ENCODE measurements around the gene THEM5.
A peak's percentile ranks its signal among the peaks of the same experiment; 100 is the strongest.

The THEM5 gene

DNA sequence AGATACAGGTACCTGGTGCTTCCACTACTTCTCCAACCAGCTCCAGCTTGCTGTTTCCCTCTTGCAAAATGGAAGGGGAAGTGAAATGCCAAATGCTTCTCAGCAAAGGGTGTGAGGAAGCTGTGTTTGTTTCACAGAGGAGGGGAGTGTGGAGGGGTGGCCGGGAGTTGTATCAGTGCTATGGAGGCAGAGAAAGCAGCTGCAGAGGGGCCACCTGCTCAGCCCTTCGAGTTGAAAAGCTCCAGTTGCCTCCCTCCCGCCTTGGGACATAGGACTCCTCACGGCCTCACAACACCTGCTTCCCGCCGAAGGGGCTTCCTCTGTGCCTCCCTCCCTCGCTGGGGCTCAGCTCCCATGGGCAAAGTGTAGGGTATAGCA, 36.2 kb downstream of the THEM5 start:
- DNase-seq = no peak

DNA sequence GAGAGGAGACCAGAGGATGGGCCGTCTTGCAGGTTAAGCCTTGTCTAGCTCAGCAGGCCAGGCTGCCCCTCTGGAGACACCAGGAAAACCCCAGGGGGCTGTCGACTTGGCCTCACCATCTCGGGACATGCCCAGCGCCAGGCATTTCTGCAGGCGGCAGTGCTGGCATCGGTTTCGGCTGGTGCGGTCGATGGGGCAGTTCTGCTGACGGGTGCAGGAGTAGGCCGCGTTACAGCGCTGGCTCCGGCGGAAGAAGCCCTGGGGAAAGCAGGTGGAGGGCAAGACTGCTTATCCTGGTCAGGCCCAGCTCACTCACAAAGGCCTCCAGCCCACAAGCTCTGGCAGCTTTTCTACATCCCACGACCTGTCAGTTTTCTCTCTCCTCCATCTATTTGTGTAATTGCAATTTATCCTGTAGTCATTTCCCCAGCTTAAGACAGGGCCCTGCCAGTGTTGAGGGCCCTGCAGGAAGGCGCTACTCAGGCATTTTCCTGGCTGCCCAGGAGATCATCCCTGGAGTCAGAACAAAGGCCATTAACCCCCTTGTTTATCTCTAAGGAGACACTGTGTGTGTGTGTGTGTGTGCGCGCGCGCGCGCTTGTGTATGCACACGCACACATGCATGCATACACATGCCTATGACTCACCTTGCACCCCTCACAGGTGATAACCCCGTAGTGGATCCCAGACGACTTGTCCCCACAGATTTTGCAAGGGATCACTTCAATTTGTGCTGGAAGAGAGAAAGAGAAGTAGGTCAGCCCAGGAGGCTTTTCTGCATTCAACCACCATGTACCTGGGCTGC, 36.8 kb downstream of the THEM5 start:
- no peak for DNase-seq

DNA sequence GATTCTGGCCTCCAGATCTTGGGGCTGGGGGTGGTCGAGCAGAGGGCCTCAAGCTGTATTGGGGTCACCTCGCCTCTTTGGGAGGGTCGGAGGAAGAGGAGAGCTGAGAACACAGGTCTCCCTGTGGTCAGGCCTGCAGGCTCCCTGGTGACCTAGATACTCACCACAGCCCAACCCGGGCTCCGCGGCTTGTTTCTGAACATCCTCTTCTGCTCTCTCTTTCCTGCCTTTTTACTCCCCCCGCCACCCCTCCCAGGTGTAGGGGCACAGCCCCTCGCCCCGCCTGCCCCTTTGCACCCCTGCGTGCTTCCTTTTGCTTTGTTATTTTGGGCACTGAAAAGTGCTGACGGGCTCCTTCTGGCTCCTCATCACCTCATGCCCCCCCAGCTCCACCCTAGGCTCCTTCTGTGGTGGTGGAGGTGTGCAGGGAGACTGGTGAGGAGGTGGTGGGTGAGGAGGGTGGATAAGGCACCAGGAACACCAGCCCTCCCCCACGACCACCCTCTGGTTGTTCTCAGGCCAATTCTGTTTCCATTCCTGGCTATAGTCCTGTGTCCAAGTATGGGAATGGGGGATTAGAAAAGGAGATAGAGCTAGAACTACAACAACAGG, 37.7 kb downstream of the THEM5 start:
- no peak for DNase-seq

- DNase-seq = no peak
Measured at GRCh38 chr1:151814971-151815545, 38.5 kb downstream of the THEM5 start.

GRCh38 chr1:151814426-151814825, 39.1 kb downstream of the THEM5 start:
- no peak for DNase-seq

DNA sequence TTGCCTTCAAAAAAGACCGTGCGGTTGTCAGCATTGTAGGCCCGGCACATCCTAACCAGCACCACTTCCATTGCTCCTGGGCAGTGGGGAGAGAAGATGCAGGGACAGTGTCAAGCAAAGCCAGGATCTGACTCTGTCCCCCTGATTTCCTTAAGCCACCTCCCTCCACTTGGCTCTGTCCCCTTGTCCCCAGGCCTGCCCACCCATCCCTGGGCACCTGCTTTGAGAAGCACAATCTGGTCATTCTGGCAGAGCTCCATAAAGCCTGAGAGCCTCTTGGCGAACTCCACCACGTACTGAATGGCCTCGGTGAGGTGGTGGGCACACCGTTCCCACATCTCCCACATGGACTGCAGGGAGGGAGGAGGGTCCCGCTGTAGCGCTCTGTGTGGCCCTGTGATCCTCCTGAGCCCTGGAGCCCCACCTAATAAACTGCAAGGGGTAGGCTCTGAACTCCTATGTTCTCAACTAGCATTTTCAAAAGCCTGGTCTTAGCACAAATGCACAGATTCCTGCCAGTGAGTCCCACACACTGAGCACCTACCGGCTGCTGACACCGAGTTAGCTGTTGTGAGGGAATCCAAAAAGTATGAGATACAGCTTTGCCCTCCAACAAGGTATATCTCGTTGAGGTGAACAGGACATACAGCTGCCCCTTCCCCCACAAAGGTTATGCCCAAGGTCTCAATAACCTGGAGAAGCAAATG, 40.1 kb downstream of the THEM5 start:
- DNase-seq = no peak

DNA sequence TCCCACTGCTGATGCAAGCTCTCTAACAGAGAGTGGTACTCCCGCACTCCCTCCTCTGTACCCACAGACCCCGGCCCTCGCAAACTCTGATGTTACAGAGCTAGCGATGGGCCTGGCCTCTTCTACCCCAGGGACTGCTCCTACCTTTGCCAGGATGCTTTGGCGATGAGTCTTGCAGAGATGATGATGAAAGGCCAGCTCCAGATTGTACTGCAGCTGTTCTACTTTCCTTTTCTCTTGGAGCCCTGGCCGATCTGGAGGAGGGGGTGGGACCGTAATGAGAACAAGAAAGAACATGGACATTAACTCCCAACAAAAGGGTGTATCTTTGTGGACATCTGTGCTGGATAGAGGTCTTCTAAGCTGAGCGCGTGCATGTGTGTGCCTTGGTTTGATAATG, 42.3 kb downstream of the THEM5 start:
- DNase-seq = peak in 1 of 2 experiments; percentile 48

- no peak for DNase-seq
Measured at GRCh38 chr1:151809985-151810556, 43.4 kb downstream of the THEM5 start.

- DNase-seq = no peak
Measured at GRCh38 chr1:151809290-151809984, 44.1 kb downstream of the THEM5 start.

DNA sequence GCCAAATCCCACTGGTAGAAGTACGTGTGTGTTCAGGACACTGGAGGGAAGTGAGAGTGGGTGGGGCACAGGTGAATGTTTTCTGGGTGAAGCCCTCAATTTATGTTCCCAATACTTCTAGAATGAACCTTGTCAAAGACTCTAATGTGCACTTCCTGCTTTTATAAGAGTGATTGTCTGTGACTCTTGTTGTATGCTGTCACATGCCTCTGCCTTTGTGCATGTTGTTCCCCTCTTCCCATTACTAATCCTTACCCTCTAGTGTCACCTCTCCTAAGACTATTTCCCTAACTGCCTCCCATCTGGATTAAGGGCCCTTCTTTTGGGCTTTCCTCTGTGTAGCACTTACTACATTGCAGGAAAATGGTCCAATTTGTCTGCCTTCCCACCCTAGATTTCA, 45.7 kb downstream of the THEM5 start:
- no peak for DNase-seq

DNA sequence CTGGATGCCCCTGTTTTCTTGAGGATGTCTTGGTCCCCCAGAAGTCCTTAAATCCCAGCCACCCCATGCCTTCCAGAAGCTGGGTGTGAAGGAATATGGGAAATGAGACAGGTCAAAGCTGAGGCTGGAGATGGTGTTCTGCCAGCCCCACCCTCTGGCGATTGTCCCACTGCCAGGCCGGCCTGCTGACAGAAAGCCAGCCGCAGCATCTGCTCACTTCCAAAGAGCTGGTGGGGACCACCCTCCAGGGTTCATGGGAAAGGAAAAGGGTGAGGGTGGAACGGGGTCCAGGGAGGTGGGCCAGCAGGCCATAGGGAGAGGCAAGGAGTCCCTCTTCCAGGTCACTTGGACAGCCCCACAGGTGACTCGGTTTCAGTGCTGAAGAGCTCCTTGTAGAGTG, 46.4 kb downstream of the THEM5 start:
- DNase-seq = peak in 1 of 2 experiments; percentile 32

DNA sequence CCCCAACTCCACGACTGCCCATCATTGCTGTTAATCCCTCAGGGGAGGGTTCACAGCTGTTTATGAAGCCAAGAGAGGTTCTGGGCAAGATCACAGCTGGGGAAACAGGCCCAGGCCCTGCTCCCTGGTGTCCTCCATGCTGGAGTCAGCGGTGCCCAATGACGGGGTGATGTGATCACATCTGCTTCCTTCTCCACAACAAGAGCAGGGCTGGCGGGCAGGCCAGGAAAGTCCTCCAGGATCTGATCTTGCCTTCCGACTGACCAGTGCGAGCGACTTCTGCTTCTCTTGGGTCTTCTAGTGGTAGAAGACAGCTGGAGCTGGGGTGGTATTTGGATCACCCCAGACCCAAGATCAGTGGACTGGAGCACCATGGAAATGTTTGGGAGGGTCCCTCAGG, 47.3 kb downstream of the THEM5 start:
- DNase-seq = no peak

DNA sequence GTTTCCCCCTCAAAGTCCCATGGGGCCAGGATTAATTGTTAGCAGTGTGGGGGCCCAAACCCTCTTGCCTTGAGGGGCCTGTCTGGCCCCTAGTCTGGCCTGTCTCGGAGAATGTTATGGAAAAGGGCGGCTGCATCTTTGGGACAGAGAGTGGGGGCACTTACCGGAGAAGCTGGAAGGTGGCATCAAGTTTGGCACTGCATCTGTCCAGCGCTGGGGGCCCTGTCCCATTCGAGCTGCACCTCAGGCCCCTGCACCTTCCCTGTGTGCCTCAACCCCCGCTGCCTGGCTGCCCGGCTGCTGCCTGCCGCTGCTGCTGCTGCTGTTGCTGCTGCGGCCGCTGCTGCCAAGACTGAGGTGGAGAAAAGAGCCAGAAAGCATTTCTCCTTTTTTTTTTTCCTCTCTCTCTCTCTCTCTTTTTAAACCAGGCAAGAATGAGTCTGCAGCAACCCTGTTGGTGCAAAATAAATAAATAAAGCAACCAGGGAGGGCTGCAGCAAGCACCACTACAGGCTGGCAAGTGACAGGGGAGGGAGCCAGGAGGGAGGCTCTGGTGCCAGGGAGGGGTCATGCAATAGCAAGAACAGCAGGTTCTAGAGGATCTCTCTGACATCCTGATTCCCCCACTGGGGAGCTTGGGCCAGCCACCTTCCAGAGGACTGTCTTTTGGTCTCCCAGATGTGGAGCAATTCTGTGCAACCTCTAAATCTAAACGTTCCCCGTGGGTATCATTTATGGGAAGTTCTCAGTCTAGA, 48.3 kb downstream of the THEM5 start, which contains the start of gene LINGO4:
LINGO4 (minus strand) TSS at position 354 of the 755 bp plus-strand sequence. CDS start 2,715 bp downstream, outside the sequence.
- DNase-seq = no peak

DNA sequence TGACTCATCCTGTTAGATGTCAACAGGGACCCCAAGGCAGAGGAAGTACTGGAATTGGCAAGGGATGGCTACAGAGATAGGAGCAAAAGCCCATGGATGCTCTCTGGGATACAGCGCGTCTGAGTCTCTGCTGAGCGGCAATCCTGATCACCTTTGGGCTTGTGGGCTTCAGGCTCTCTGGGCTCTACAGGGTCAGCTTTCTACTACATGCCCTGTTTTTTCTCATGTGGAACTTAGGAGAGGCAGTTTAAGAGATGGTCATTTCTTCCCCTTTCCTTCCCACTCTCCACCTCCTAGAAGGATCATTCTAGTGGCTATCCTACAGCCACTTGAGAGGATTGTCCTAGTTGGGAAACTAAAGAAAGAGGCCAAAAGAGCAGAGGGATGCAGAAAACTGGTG, 49.6 kb downstream of the THEM5 start:
- no peak for DNase-seq

- DNase-seq = no peak
Measured at GRCh38 chr1:151803164-151803563, 50.3 kb downstream of the THEM5 start.

- DNase-seq = no peak
Measured at GRCh38 chr1:151802372-151802771, 51.1 kb downstream of the THEM5 start.

GRCh38 chr1:151801846-151802245, 51.7 kb downstream of the THEM5 start:
- no peak for DNase-seq

DNA sequence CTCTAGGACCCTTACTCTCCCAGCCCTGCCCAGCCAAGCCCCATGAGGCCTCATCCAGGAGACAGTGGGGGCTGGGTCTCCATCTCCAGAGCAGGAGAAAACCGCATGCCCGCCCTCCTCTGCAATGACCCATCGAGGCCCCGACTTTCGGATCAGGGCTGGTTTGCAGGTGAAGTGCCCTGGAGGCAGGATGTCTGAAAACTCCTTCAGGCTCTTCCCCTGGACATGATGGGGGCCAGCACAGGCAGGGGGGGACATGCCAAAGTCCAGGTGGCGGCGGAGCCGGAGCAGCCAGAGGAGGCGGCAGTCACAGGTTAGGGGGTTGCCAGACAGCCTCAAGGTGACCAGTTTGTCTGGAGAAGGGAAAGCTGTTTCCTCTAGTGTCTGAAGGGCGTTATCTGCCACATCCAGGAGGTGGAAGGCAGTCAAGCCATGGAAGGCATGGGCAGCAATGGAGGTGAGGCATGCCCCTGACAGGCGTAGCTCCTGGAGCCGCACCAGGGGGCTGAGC, 52.1 kb downstream of the THEM5 start:
- DNase-seq = no peak

- no peak for DNase-seq
Measured at GRCh38 chr1:151800830-151801229, 52.7 kb downstream of the THEM5 start.

DNA sequence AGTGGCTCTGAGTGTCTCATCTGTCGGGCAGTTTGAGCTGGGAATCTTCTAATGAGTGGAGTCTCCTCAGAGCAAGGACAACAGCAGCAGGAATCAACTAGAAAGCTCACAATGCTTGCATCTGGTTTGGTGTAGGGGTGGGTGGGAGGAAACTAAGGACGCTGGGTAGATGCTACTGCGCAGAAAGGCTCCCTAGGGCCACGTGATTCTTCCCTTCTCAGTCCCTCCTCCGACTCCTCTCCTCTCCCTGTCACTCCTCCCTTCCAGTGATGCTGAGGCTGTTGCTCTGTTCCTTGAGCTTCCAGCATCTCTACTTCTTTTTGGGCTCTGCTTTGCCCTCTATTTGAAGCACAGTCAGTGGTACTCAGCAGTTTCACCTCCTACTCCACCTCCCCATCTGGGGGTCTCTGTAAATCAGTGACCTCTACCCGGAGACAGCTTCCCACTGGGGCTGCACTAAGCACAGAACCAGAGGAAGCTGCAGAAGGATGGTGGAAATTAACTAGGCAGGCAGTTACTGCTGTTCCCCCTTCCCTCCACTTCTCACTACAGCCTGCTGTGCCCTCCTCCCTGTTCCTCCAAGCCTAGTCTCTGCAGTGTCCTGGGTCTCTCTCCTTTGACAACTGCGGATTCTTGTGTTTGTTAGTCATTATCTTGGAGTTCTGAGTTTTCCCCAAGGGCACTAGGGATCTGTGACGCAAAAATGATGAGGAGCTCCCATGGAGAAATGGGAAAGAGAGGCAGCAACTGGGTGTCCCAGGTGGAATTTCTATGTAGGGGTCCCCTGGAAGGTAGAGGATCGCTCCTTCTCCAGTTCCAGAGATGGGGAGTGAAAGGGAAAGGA, 54.1 kb downstream of the THEM5 start:
- DNase-seq = no peak

- no peak for DNase-seq
Measured at GRCh38 chr1:151798571-151798970, 54.9 kb downstream of the THEM5 start.

All from NCI-H446 (cell line).